HepG2 (cell line): ENCODE results near the gene DHX29. TPM values are rescaled to one million over a fixed set of nuclear protein-coding genes. Genes with fewer than 3 reads are reported as not detected.

Experiments
- ARID4A ChIP-seq: sonication (generic); formaldehyde crosslinking; IDR thresholded peaks from 2 replicates; pipeline ENCODE4 v1.5.0; 2020; ENCODE audit warnings: mild to moderate bottlenecking, missing genetic modification reagents, borderline replicate concordance
- CENPX ChIP-seq: sonication (generic); formaldehyde crosslinking; IDR thresholded peaks from 2 replicates; pipeline ENCODE4 v1.9.0; 2021; ENCODE audit warnings: mild to moderate bottlenecking, missing genetic modification reagents, moderate library complexity
- CSRNP1 ChIP-seq: sonication (generic); formaldehyde crosslinking; IDR thresholded peaks from 2 replicates; pipeline ENCODE4 v1.8.1; 2023; ENCODE audit warnings: mild to moderate bottlenecking, missing genetic modification reagents
- ELF1 ChIP-seq: sonication (generic); formaldehyde crosslinking; IDR thresholded peaks from 2 replicates; pipeline ENCODE4 v1.4.0; 2020; ENCODE audit warnings: missing genetic modification reagents
- ESRRA ChIP-seq: sonication (generic); formaldehyde crosslinking; IDR thresholded peaks from 2 replicates; pipeline ENCODE4 v1.5.1; 2020; ENCODE audit warnings: mild to moderate bottlenecking, low read depth, missing genetic modification reagents
- HDAC1 ChIP-seq: sonication (generic); formaldehyde crosslinking; IDR thresholded peaks from 2 replicates; pipeline ENCODE4 v1.5.1; 2020; ENCODE audit warnings: mild to moderate bottlenecking, missing genetic modification reagents
- HNRNPL ChIP-seq: fragments of 200-400 bp; formaldehyde crosslinking; IDR thresholded peaks from 2 replicates; pipeline ENCODE4 v1.6.1; 2017; ENCODE audit warnings: mild to moderate bottlenecking, low read depth, low read length
- MAFG ChIP-seq: sonication (generic); formaldehyde crosslinking; IDR thresholded peaks from 2 replicates; pipeline ENCODE4 v1.5.1; 2020; ENCODE audit warnings: mild to moderate bottlenecking, missing genetic modification reagents
- NR2C2 ChIP-seq: sonication (generic); formaldehyde crosslinking; IDR thresholded peaks from 2 replicates; pipeline ENCODE4 v1.4.0; 2020; ENCODE audit warnings: missing genetic modification reagents, mild to moderate bottlenecking, moderate library complexity, borderline replicate concordance
- RBM39 ChIP-seq: fragments of 200-400 bp; formaldehyde crosslinking; IDR thresholded peaks from one replicate; pipeline ENCODE4 v1.6.1; 2018; ENCODE audit warnings: antibody characterized with exemption, mild to moderate bottlenecking, low read depth, low read length; ENCODE audit not compliant: poor library complexity, severe bottlenecking
- RXRB ChIP-seq: IDR thresholded peaks from 2 replicates; pipeline ENCODE4 v1.6.1; 2016; ENCODE audit warnings: borderline replicate concordance, missing genetic modification reagents, missing compliant biosample characterization
- SATB2 ChIP-seq: sonication (generic); formaldehyde crosslinking; IDR thresholded peaks from 2 replicates; pipeline ENCODE4 v1.5.0; 2020; ENCODE audit warnings: missing genetic modification reagents
- SUZ12 ChIP-seq: fragments of 150-350 bp; IDR thresholded peaks from 2 replicates; pipeline ENCODE4 v1.6.1; 2014; ENCODE audit warnings: low read depth, low read length
- TBX3 ChIP-seq: fragments of 450-650 bp; IDR thresholded peaks from 2 replicates; pipeline ENCODE4 v1.6.1; 2017; ENCODE audit warnings: antibody characterized with exemption, mild to moderate bottlenecking, inconsistent platforms, borderline replicate concordance
- ZEB1 ChIP-seq: IDR thresholded peaks from 2 replicates; pipeline ENCODE4 v1.6.1; 2012; ENCODE audit warnings: mild to moderate bottlenecking, low read depth, inconsistent platforms; ENCODE audit not compliant: insufficient replicate concordance
- ZNF234 ChIP-seq: sonication (generic); formaldehyde crosslinking; conservative IDR thresholded peaks from 2 replicates; pipeline ENCODE4 v1.5.1; 2020; ENCODE audit warnings: mild to moderate bottlenecking, missing genetic modification reagents
- ZNF24 ChIP-seq: fragments of 450-650 bp; IDR thresholded peaks from 2 replicates; pipeline ENCODE4 v1.6.1; 2017; ENCODE audit warnings: antibody characterized with exemption, mild to moderate bottlenecking
- ZNF660 ChIP-seq: sonication (generic); formaldehyde crosslinking; IDR thresholded peaks from 2 replicates; pipeline ENCODE4 v1.5.1; 2020; ENCODE audit warnings: mild to moderate bottlenecking, low read depth, missing genetic modification reagents, borderline replicate concordance
- polyA plus RNA-seq, 8 experiments: library from polyadenylated mRNA; depleted of rRNA in 3 of 8; stranded (reverse) in 7 of 8; unstranded in 1 of 8; fragments of >200 nt; fragmentation: Illumina TruSeq in 4 of 8; extraction: Trizol in 4 of 8; gene quantifications; 2 replicates each; pipeline versions ENCODE4 v1.2.1 to v1.2.3, GENCODE V29; 2011 to 2016; ENCODE audit warnings: low read depth in 4 of 8, missing spikeins in 1 of 8, mixed read lengths in 1 of 8; ENCODE audit not compliant: insufficient read depth in 1 of 8
- total RNA-seq, 5 experiments: library from RNA; depleted of rRNA; stranded (reverse); fragments of >200 nt; fragmentation: Illumina TruSeq; extraction: Trizol; gene quantifications; 2 replicates each; pipeline ENCODE4 v1.2.3, GENCODE V29; 2016; ENCODE audit warnings: low read depth in 1 of 5
- TF ChIP-seq, protein P1 (sequence below): sonication (generic); formaldehyde crosslinking; IDR thresholded peaks from 2 replicates; pipeline ENCODE4 v1.5.1; 2020; ENCODE audit warnings: mild to moderate bottlenecking, missing genetic modification reagents, moderate library complexity

The DHX29 gene
- total and polyA plus RNA-seq, 2 of the 13 experiments (the other 11 are each of a cell fraction or from before 2014, with no cell fraction given) = 1.9 to 22.0 TPM

GRCh38 chr5:55307383-55308253 is at the start of gene DHX29, which contains the start of gene MTREX (continued):
- TF ChIP-seq ARID4A (CRISPR knock-in tag) (peak; percentile 89), ZNF234 (CRISPR knock-in tag) (no peak), ZNF24 (no peak), ELF1 (CRISPR knock-in tag) (no peak; the same call in 1 of the 2 replicates), ZNF660 (CRISPR knock-in tag) (no peak), SATB2 (CRISPR knock-in tag) (no peak), NR2C2 (CRISPR knock-in tag) (peak; percentile 43; the same call in 1 of the 2 replicates), RBM39 (peak; percentile 42), RXRB (CRISPR knock-in tag) (no peak), CENPX (CRISPR knock-in tag) (no peak), HNRNPL (peak; percentile 29; the same call in 1 of the 2 replicates), SUZ12 (peak; percentile 41), CSRNP1 (CRISPR knock-in tag) (peak; percentile 87), TBX3 (0 out of 2 replicates have a peak, but pooled peaks have one; percentile 9), HDAC1 (CRISPR knock-in tag) (peak; percentile 80), ESRRA (CRISPR knock-in tag) (no peak; the same call in 1 of the 2 replicates), MAFG (CRISPR knock-in tag) (no peak), ZEB1 (no peak)
- TF ChIP-seq, protein P1, sequence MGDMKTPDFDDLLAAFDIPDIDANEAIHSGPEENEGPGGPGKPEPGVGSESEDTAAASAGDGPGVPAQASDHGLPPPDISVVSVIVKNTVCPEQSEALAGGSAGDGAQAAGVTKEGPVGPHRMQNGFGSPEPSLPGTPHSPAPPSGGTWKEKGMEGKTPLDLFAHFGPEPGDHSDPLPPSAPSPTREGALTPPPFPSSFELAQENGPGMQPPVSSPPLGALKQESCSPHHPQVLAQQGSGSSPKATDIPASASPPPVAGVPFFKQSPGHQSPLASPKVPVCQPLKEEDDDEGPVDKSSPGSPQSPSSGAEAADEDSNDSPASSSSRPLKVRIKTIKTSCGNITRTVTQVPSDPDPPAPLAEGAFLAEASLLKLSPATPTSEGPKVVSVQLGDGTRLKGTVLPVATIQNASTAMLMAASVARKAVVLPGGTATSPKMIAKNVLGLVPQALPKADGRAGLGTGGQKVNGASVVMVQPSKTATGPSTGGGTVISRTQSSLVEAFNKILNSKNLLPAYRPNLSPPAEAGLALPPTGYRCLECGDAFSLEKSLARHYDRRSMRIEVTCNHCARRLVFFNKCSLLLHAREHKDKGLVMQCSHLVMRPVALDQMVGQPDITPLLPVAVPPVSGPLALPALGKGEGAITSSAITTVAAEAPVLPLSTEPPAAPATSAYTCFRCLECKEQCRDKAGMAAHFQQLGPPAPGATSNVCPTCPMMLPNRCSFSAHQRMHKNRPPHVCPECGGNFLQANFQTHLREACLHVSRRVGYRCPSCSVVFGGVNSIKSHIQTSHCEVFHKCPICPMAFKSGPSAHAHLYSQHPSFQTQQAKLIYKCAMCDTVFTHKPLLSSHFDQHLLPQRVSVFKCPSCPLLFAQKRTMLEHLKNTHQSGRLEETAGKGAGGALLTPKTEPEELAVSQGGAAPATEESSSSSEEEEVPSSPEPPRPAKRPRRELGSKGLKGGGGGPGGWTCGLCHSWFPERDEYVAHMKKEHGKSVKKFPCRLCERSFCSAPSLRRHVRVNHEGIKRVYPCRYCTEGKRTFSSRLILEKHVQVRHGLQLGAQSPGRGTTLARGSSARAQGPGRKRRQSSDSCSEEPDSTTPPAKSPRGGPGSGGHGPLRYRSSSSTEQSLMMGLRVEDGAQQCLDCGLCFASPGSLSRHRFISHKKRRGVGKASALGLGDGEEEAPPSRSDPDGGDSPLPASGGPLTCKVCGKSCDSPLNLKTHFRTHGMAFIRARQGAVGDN (CRISPR knock-in tag) = peak; percentile 96
